ENCODE measurements around the gene POLR1G.
"Not testable (repeated sequence)": the region's sequence is repeated elsewhere in the genome, so short reads cannot be mapped to it uniquely, and the experiment has no call there.

The POLR1G gene

DNA sequence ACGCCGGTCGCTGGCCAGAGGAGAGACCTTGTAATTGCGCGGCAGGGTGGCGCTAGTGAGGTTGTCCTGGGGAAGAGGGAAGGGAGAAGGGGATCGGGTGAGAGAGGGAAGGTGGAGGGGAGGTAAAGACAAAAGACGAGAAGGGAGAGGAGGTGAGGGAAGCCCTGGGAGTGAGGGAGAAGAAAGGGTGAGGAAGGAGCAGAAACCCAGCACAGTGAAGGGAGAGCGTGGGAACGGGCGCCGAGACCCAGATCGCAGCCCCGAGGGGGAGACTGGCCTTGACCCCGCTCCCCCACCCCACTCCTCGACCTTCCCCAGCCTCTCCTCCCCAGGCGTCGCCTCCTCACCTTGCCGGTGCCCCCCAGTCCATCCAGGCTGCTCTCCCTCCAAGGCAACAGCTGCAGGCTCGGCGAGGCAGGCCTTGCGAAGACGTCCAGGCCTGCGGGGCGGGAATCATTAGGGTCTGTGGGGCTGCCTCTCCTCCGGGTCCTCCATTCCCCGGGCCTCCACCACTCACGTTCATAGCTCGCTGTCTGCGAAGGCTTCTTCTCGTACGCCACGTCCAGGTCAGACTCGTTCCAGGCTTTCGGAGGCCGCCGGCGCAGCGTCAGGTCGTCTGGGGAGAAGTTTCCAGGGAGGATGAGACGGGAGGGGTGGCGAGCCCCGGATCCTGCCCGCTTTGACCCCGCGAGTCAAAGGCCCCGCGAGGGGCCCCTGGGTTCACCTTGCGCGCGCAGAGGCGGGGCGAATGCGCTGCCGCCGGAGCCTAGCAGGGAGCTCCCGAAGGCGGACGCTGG is 10.4 kb upstream of the POLR1G start:
- in situ Hi-C loops (cut with HindIII; ENCODE audit: low sequenced_read_pairs): no loop called here

GRCh38 chr19:45400192-45400591 is 6.3 kb upstream of the POLR1G start:
- in situ Hi-C loops (cut with HindIII; ENCODE audit: low sequenced_read_pairs): no loop called here

- in situ Hi-C loops (cut with HindIII; ENCODE audit: low sequenced_read_pairs): no loop called here
These were observed 4.6 kb upstream of the POLR1G start for GRCh38 chr19:45401815-45402214.

DNA sequence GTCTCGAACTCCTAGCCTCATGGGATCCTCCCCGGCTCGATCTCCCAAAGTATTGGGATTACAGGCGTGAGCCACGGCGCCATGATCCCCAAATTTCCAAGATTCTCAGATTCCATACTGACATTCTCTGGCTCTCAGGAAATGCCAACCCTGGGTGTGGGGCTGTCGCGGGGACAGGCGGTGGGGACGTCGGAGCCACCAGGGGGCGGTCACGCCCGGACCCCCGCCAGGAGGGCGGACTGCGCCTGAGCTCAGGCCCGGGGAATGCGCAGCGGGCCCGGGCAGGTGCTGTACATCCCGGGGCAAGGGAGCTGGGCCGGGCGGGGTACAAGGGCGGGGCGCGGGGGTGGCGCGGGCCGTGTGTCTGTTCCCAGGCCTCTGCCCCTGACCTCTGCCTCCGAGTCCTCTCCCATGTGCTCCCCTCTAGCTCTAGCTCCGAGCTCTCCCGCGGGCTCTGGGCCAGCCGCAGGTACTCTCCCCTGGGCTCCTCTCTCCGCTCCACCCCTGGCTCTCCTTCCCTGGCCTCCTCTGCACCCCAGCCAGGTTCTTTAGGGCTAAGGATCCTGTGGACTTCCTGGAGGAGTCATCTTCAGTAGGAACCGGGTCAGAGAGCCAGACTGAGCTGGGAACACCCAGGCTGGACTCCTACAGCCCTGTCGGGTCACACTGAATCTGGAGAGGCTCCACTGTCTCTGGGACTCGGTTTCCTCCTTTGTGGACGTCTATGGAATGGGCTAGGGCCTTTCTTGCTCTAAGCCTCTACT is 4.0 kb upstream of the POLR1G start:
- in situ Hi-C loops (cut with HindIII; ENCODE audit: low sequenced_read_pairs): no loop called here

DNA sequence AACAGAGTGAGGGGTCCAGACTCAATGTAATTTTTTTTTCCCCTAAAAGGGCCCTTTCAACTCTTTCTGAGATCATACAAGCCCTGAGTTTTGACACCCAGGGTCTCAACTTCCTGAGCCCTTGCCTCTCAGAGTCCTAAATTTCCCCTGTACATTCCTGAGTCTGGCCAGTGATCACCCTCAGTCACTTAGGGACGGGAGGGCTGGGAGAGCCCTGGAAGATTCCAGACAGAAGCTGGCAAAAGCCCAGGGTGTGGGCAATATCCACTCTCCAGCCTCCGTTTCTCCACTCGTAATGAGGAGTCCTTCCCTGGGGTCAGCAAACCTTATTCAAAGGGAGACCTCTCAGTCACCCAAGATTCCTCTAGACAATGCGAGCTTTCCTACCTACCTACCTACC is 3.2 kb upstream of the POLR1G start:
- in situ Hi-C loops (cut with HindIII; ENCODE audit: low sequenced_read_pairs): no loop called here

- in situ Hi-C loops (cut with HindIII; ENCODE audit: low sequenced_read_pairs): no loop called here
These were observed 2.5 kb upstream of the POLR1G start for GRCh38 chr19:45403781-45404556.

DNA sequence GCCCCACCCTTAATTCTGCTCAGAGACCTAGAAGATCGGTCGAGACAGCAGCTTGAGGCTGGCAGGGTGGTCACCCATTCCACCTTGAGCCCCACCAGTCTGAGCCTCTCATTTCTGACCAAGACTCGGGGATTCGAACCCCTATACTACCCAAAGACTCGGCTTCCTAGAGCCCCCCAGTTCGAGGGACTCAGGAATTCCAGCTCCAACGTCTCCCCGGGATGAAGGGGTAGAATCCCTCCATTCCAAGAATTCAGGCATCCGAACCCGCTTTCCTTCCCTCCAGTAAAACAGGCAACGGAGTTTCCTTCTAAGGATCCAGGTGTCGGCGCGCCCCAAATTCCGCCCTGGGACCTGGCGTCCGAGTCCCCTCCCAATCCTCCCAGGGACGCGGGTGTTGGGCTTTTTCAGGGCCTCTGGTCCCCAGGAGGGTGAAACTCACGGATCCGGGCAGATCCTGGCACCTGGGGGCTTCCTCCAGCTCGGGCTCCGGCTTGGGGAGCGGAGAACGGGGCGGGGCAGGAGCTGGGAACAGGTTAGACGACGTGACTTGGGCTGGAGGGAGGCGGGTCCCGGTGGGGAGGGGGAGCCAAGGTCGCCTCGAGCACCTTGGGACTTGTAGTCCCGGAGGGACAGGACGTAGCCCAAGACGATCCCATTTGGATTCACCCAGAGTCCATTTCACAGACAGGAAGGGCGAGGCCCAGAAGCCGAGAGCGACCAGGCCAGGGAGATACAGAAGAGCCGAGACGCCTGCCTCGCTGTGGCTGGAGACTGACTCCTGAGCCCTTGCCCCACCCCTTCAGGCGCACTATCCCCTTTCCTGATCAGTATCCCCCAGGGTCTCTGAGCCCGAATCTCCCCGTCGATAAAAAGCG is 1.6 kb upstream of the POLR1G start, which contains the start of gene PPP1R13L:
Gene PPP1R13L, minus strand, starts transcription at position 513 of the 878 bp plus-strand sequence. CDS start 6,751 bp downstream, outside the sequence.
- in situ Hi-C loops (cut with HindIII; ENCODE audit: low sequenced_read_pairs): no loop called here

DNA sequence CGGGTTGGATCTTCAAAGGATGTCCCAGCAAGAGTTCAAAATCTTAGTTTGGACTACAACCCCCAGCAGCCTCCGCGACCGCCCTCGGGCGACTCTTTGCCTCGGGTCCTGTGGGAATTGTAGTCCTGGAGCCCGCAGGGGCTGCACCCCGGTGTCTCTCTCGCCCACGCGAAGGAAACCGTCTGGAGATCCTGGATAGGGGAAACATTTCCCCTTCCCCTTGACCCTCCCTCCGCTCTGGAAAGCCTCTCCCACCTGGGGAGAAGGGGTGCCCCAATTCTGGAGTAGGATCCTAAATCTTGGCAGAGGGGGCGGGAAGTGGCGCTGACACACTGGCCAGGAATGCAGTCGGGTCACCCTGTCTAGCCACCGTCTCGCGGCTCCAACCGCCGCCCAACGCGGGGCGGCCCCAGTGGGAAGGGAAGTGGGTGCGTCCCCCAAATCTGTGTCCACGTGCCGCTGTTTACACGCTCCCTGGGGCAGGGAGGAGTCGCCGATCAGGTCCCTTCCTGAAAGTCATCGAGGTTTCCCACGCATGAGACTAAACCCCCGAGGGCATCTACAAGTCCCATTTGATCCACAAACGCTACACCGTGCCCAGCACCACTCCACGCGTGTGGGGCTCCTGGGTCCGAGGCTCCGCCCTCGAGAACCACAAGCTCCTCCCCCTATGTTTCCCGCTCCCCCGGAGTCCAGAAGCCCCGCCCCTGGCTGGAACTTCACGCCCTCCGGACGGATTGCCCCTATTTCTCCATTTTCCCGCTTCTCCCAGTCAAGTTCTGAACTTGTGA is 814 bp upstream of the POLR1G start:
- in situ Hi-C loops (cut with HindIII; ENCODE audit: low sequenced_read_pairs): no loop called here

DNA sequence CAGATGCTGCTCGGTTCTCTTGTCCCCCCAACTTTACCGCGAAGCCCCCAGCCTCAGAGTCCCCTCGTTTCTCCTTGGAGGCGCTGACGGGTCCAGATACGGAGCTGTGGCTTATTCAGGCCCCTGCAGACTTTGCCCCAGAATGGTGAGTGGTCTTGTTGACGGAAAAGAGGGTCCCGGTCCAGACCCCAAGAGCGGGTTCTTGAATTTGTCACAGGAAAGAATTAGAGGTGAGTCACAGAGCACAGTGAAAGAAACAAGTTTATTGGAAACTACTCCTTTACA is 589 bp downstream of the POLR1G start:
- in situ Hi-C loops (cut with HindIII; ENCODE audit: low sequenced_read_pairs): no loop called here

DNA sequence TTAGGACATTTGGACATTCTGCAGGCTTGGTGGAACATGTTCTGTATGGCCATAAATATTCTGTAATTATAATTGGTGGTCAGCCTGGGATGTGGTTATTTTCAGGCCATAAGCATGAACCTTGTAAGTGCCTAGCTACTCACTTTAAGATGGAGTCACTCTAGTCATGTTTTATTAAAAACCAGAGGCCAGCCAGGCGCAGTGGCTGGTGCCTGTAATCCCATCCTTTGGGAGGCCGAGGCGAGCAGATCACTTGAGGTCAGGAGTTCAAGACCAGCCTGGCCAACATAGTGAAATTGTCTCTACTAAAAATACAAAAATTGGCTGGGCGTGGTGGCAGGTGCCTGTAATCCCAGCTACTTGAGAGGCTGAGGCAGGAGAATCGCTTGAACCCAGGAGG is 1.1 kb downstream of the POLR1G start:
- in situ Hi-C loops (cut with HindIII; ENCODE audit: low sequenced_read_pairs): not testable (repeated sequence)

GRCh38 chr19:45408121-45408520 is 1.7 kb downstream of the POLR1G start:
- in situ Hi-C loops (cut with HindIII; ENCODE audit: low sequenced_read_pairs): no loop called here

GRCh38 chr19:45408830-45409556 is 2.5 kb downstream of the POLR1G start:
- in situ Hi-C loops (cut with HindIII; ENCODE audit: low sequenced_read_pairs): no loop called here

DNA sequence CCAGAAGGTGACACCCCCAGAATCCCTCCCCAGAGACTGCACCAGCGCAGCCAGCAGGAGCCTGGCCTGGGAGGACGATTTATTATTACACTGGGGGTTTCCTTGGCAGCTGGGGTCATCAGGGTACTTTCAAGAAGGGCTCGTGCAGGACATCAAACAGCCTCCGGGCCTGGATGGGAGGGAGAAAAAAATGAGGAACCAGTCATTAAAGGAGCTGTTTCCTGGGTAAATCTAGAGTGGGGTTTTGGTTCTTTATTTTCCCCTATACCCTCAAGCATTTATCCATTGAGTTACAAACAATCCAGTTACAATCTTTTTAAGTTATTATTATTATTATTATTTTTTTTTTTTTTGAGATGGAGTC is 3.1 kb downstream of the POLR1G start:
- in situ Hi-C loops (cut with HindIII; ENCODE audit: low sequenced_read_pairs): no loop called here

DNA sequence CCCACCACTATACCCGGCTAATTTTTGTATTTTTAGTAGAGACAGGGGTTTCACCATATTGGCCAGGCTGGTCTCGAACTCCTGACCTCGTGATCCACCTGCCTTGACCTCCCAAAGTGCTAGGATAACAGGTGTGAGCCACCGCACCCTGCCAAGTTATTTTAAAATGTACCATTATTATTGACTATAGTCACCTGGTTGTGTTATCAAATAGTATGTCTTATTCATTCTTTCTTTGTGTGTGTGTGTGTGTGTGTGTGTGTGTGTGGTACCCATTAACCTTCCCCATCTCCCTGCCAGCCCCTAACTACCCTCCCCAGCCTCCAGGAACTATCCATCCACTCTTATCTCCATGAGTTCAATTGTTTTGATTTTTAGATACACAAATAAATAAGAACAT is 3.9 kb downstream of the POLR1G start:
- in situ Hi-C loops (cut with HindIII; ENCODE audit: low sequenced_read_pairs): not testable (repeated sequence)

DNA sequence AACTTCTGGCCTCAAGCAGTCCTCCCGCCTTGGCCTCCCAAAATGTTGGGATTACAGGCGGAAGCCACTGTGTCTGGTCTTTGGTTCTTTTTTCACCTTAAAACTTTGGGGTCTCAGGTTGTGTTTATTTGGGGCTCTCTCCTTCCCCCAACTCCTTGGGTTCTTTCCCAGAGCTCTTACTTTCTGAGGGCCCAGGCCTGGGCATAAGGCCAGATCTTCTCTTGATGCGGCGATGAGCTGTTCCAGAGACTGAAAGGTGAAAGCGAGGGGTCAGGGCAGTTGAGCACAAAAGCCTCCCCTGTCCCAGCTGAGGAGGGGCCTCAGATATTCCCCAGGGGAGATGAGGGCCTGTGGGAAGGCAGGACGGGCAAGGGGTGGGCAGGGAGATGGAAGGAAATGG is 7.1 kb downstream of the POLR1G start:
- in situ Hi-C loops (cut with HindIII; ENCODE audit: low sequenced_read_pairs): no loop called here

DNA sequence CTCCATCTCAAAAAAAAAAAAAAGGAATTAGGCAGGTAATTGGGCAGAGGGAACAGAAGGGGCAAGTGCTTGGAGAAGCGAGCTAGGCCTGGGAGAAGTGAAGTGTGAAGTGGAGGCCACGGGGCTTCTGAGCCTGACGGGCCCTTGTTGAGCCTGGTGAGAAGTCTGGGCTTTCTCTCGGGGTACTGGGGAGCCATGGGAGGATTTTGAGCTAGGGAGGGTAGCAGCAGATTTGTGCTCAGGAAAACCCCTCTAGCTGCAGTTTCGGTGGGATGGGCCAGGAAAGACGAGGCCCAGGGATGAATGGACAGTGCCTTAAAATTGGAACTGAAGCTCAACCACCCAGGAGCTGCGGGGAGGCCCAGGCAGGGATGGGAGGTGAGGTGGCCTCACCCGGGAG is 8.0 kb downstream of the POLR1G start:
- in situ Hi-C loops (cut with HindIII; ENCODE audit: low sequenced_read_pairs): no loop called here

GRCh38 chr19:45417151-45417550 is 10.7 kb downstream of the POLR1G start:
- in situ Hi-C loops (cut with HindIII; ENCODE audit: low sequenced_read_pairs): no loop called here

DNA sequence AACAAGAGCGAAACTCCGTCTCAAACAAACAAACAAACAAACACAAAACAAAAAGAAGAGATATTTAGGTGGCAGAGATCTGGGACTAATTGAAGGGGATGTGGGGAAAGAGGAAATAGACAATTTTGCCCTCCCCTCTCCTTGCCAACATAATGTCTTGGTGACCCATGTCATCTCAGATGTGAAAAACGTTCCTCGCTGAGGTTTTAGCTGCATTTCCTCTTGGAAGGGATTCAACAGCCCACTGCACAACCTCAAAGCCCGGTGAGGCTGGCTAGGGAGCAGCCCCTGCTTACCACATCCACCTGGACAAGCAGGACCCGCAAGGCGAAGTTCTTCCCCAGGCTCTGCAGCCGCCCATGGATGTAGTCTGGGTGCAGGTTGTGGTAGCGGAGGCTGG is 12.4 kb downstream of the POLR1G start:
- in situ Hi-C loops (cut with HindIII; ENCODE audit: low sequenced_read_pairs): no loop called here

DNA sequence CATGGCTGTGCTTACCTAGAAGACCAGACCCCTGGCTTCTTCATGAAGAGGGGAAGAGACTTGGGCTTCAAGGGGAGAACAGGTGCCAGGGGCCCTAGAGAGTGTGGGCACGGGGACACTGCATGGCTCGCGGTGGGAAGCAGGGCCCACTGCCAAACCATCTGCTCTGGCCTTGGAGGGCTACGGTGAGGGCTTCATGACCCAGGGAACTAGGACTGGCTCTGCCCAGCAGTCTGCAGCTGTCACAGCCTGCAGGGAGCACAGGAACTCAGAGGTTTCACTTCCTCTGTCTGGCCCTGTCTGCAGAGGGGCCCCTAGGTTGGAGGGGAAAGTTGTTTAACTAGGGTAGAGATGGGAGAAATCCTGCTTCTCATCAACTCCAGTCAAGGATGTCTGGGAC is 13.0 kb downstream of the POLR1G start:
- in situ Hi-C loops (cut with HindIII; ENCODE audit: low sequenced_read_pairs): no loop called here

All from endothelial cell of hepatic sinusoid (primary cell).